Measurements from ENCODE around the gene RNF130. TPM values are rescaled to one million over a fixed set of nuclear protein-coding genes. Genes with fewer than 3 reads are reported as not detected.
A peak's percentile ranks its signal among the peaks of the same experiment; 100 is the strongest.
"Not testable (repeated sequence)": the region's sequence is repeated elsewhere in the genome, so short reads cannot be mapped to it uniquely, and the experiment has no call there.

Gene RNF130
- total and polyA plus RNA-seq, 7 experiments from 2014 or later: 3.6 to 76.3 (median 21.0) TPM

GRCh38 chr5:179967489-179967888 lies 104.1 kb downstream of the RNF130 start:
- intact Hi-C loops (cut with micrococcal nuclease): no loop called here
- no peak for ATAC-seq
- H3K27me3 Mint-ChIP-seq: no peaks in the 10 kb centered on the region
- H3K27me3 ChIP-seq (ENCODE audit: control insufficient read depth in 2 of 2, insufficient read depth in 2 of 2, low read length in 2 of 2): no peaks in the 10 kb centered on the region
- ChIA-PET POLR2A (no interaction called here), CTCF (no interaction called here)
- H3K27ac Mint-ChIP-seq: no peak overlapping the region
- H3K36me3 ChIP-seq (ENCODE audit: control insufficient read depth in 2 of 3, insufficient read depth in 3 of 3, low read length in 3 of 3): peaks cover 0 to 17% (median 0%) of the 10 kb centered on the region in 3 experiments
- H3K9me3 Mint-ChIP-seq: peaks cover 0 to 2% (median 0%) of the 10 kb centered on the region in 11 donors
- H3K4me1 ChIP-seq (ENCODE audit: control insufficient read depth in 2 of 2, insufficient read depth in 2 of 2, low read length in 2 of 2): no peaks in the 10 kb centered on the region
- H3K27ac ChIP-seq (ENCODE audit: low read depth, low read length): no peak overlapping the region
- no peak overlapping the region for H3K4me3 ChIP-seq (ENCODE audit: low read length)
- H3K9me3 ChIP-seq (ENCODE audit: control insufficient read depth in 2 of 3, low read length in 3 of 3): no peaks in the 10 kb centered on the region
- H3K4me1 Mint-ChIP-seq: peaks cover 7 to 14% (median 11%) of the 10 kb centered on the region in 7 donors
- peaks cover 2 to 60% (median 32%) of the 10 kb centered on the region in 5 donors for H3K36me3 Mint-ChIP-seq
- no peak for DNase-seq
- H3K4me3 Mint-ChIP-seq: no peak overlapping the region

DNA sequence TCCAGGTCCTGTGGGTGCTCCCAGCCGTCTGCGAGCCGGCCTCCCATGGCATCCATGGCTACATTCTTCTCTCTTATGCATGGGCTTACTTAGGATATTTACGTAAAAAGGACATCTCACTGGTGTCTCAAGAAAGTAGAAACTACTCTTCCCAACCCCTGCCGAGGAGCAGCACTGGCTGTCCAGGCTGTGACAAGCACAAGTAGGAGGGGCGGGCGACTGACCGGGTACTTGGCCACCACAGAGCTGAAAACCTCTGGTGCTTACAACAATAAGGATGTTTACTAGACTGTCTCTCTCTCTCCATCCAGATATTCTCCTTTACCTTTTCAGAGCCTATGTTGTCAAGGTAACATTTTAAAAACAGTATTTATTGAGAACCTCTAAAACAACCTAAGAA lies 107.5 kb downstream of the RNF130 start:
- no peaks in the 10 kb centered on the region for H3K27me3 Mint-ChIP-seq
- intact Hi-C loops (cut with micrococcal nuclease): no loop called here
- Histone ChIP-seq H3K27me3 (ENCODE audit: control insufficient read depth in 2 of 2, insufficient read depth in 2 of 2, low read length in 2 of 2) (no peaks in the 10 kb centered on the region), H3K27ac (ENCODE audit: low read depth, low read length) (no peak overlapping the region), H3K4me3 (ENCODE audit: low read length) (no peak overlapping the region), H3K9me3 (ENCODE audit: control insufficient read depth in 2 of 3, low read length in 3 of 3) (no peaks in the 10 kb centered on the region), H3K4me1 (ENCODE audit: control insufficient read depth in 2 of 2, insufficient read depth in 2 of 2, low read length in 2 of 2) (no peaks in the 10 kb centered on the region), H3K36me3 (ENCODE audit: control insufficient read depth in 2 of 3, insufficient read depth in 3 of 3, low read length in 3 of 3) (peaks cover 0 to 17% (median 0%) of the 10 kb centered on the region in 3 experiments)
- ChIA-PET CTCF (no interaction called here), POLR2A (no interaction called here)
- H3K27ac Mint-ChIP-seq: no peak overlapping the region
- no peak overlapping the region for H3K4me3 Mint-ChIP-seq
- no peak for DNase-seq
- no peaks in the 10 kb centered on the region for H3K4me1 Mint-ChIP-seq
- H3K36me3 Mint-ChIP-seq: peaks cover 2 to 75% (median 45%) of the 10 kb centered on the region in 5 donors
- peaks cover 0 to 3% (median 0%) of the 10 kb centered on the region in 11 donors for H3K9me3 Mint-ChIP-seq
- ATAC-seq: no peak

- Mint-ChIP-seq H3K36me3 (peaks cover 2 to 70% (median 41%) of the 10 kb centered on the region in 5 donors), H3K9me3 (peaks cover 0 to 3% (median 0%) of the 10 kb centered on the region in 11 donors), H3K4me1 (no peaks in the 10 kb centered on the region), H3K27me3 (no peaks in the 10 kb centered on the region), H3K4me3 (no peak overlapping the region), H3K27ac (no peak overlapping the region)
- Histone ChIP-seq H3K27ac (ENCODE audit: low read depth, low read length) (no peak overlapping the region), H3K27me3 (ENCODE audit: control insufficient read depth in 2 of 2, insufficient read depth in 2 of 2, low read length in 2 of 2) (no peaks in the 10 kb centered on the region), H3K9me3 (ENCODE audit: control insufficient read depth in 2 of 3, low read length in 3 of 3) (no peaks in the 10 kb centered on the region), H3K36me3 (ENCODE audit: control insufficient read depth in 2 of 3, insufficient read depth in 3 of 3, low read length in 3 of 3) (peaks cover 0 to 17% (median 0%) of the 10 kb centered on the region in 3 experiments), H3K4me1 (ENCODE audit: control insufficient read depth in 2 of 2, insufficient read depth in 2 of 2, low read length in 2 of 2) (no peaks in the 10 kb centered on the region), H3K4me3 (ENCODE audit: low read length) (no peak overlapping the region)
- DNase-seq: no peak
- CTCF ChIA-PET: no interaction called here
- POLR2A ChIA-PET: no interaction called here
- intact Hi-C loops (cut with micrococcal nuclease): no loop called here
- no peak for ATAC-seq
These were observed 108.2 kb downstream of the RNF130 start for GRCh38 chr5:179963375-179963774.

DNA sequence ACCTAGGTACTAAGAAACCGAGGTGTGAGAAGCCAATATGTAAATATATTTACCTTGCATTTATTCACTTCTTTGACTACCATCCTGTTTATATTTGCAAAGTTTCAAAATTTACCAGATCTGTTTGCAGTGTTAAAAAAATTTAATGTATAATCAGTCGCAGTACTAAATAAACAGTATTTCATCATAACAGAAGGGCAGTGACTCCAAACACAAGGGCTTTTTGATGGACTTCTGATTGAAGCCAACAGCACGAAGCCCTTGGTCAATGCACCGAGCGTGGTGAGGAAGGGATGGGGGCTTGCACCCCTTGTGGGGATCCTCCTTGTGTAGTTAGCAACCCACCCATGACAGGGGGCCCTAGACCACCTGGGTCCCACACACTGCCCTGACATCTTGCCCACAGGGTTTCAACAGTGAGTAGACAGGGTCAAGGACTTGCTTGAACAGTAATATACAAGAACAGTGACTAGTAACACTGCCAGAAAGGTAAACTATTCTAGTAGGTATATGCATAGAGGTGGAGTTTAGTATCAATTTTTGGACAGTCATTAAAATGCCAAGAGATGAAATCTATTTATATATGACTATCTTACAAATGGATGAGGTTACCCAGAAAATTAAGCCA lies 111.2 kb downstream of the RNF130 start:
- POLR2A ChIA-PET: no interaction called here
- H3K4me1 ChIP-seq (ENCODE audit: control insufficient read depth in 2 of 2, insufficient read depth in 2 of 2, low read length in 2 of 2): no peaks in the 10 kb centered on the region
- Mint-ChIP-seq H3K4me3 (no peak overlapping the region), H3K27me3 (no peaks in the 10 kb centered on the region), H3K27ac (no peak overlapping the region), H3K4me1 (no peaks in the 10 kb centered on the region), H3K36me3 (peaks cover 2 to 54% (median 38%) of the 10 kb centered on the region in 5 donors), H3K9me3 (peaks cover 0 to 3% (median 0%) of the 10 kb centered on the region in 11 donors)
- H3K27me3 ChIP-seq (ENCODE audit: control insufficient read depth in 2 of 2, insufficient read depth in 2 of 2, low read length in 2 of 2): no peaks in the 10 kb centered on the region
- no peak overlapping the region for H3K27ac ChIP-seq (ENCODE audit: low read depth, low read length)
- H3K36me3 ChIP-seq (ENCODE audit: control insufficient read depth in 2 of 3, insufficient read depth in 3 of 3, low read length in 3 of 3): peaks cover 0 to 9% (median 0%) of the 10 kb centered on the region in 3 experiments
- no peak for DNase-seq
- no peak for ATAC-seq
- CTCF ChIA-PET: no interaction called here
- no peaks in the 10 kb centered on the region for H3K9me3 ChIP-seq (ENCODE audit: control insufficient read depth in 2 of 3, low read length in 3 of 3)
- H3K4me3 ChIP-seq (ENCODE audit: low read length): no peak overlapping the region
- intact Hi-C loops (cut with micrococcal nuclease): no loop called here

DNA sequence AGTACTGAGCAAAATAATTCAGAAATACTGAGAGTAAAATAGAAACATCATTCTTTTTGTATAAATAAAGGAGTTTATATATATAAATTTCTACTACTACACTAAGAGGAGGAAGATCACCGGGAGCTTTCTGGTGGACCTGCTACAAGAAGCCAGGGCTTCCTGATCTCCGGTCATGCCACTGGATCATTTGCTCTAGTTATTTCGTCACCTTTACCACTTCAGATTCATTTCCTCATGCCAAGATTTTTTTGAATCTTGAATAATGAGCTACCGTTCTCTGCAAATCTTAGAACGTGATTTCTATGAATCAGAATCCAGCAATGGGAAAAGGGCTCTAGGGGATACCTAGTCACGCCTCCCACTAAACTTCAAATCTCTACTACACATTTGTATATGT lies 111.9 kb downstream of the RNF130 start:
- Histone ChIP-seq H3K4me1 (ENCODE audit: control insufficient read depth in 2 of 2, insufficient read depth in 2 of 2, low read length in 2 of 2) (no peaks in the 10 kb centered on the region), H3K27ac (ENCODE audit: low read depth, low read length) (no peak overlapping the region), H3K4me3 (ENCODE audit: low read length) (no peak overlapping the region), H3K36me3 (ENCODE audit: control insufficient read depth in 2 of 3, insufficient read depth in 3 of 3, low read length in 3 of 3) (peaks cover 0 to 9% (median 0%) of the 10 kb centered on the region in 3 experiments), H3K27me3 (ENCODE audit: control insufficient read depth in 2 of 2, insufficient read depth in 2 of 2, low read length in 2 of 2) (no peaks in the 10 kb centered on the region), H3K9me3 (ENCODE audit: control insufficient read depth in 2 of 3, low read length in 3 of 3) (no peaks in the 10 kb centered on the region)
- Mint-ChIP-seq H3K4me3 (no peak overlapping the region), H3K4me1 (no peaks in the 10 kb centered on the region), H3K27me3 (no peaks in the 10 kb centered on the region), H3K27ac (no peak overlapping the region), H3K36me3 (peaks cover 2 to 53% (median 38%) of the 10 kb centered on the region in 5 donors), H3K9me3 (peaks cover 0 to 3% (median 0%) of the 10 kb centered on the region in 11 donors)
- intact Hi-C loops (cut with micrococcal nuclease): no loop called here
- ChIA-PET POLR2A (no interaction called here), CTCF (no interaction called here)
- DNase-seq (no peak), ATAC-seq (peak; percentile 20)

GRCh38 chr5:179959118-179959517 lies 112.4 kb downstream of the RNF130 start:
- DNase-seq; POLR2A ChIA-PET; CTCF ChIA-PET; ATAC-seq; H3K4me1 ChIP-seq (ENCODE audit: control insufficient read depth in 2 of 2, insufficient read depth in 2 of 2, low read length in 2 of 2); H3K27me3 ChIP-seq (ENCODE audit: control insufficient read depth in 2 of 2, insufficient read depth in 2 of 2, low read length in 2 of 2); H3K4me3 Mint-ChIP-seq; H3K9me3 ChIP-seq (ENCODE audit: control insufficient read depth in 2 of 3, low read length in 3 of 3); H3K27me3 Mint-ChIP-seq; H3K27ac Mint-ChIP-seq; H3K36me3 ChIP-seq (ENCODE audit: control insufficient read depth in 2 of 3, insufficient read depth in 3 of 3, low read length in 3 of 3); H3K27ac ChIP-seq (ENCODE audit: low read depth, low read length); H3K9me3 Mint-ChIP-seq; intact Hi-C loops (cut with micrococcal nuclease); H3K4me3 ChIP-seq (ENCODE audit: low read length); H3K4me1 Mint-ChIP-seq: not testable (repeated sequence)
- peaks cover 2 to 54% (median 36%) of the 10 kb centered on the region in 5 donors for H3K36me3 Mint-ChIP-seq

GRCh38 chr5:179955630-179956029 lies 115.9 kb downstream of the RNF130 start:
- intact Hi-C loops (cut with micrococcal nuclease): no loop called here
- ATAC-seq (no peak), DNase-seq (no peak)
- no peaks in the 10 kb centered on the region for H3K4me1 ChIP-seq (ENCODE audit: control insufficient read depth in 2 of 2, insufficient read depth in 2 of 2, low read length in 2 of 2)
- no peaks in the 10 kb centered on the region for H3K9me3 ChIP-seq (ENCODE audit: control insufficient read depth in 2 of 3, low read length in 3 of 3)
- H3K36me3 Mint-ChIP-seq: peaks cover 0 to 39% (median 22%) of the 10 kb centered on the region in 5 donors
- H3K27me3 ChIP-seq (ENCODE audit: control insufficient read depth in 2 of 2, insufficient read depth in 2 of 2, low read length in 2 of 2): no peaks in the 10 kb centered on the region
- no peaks in the 10 kb centered on the region for H3K27me3 Mint-ChIP-seq
- H3K4me3 ChIP-seq (ENCODE audit: low read length): no peak overlapping the region
- H3K27ac ChIP-seq (ENCODE audit: low read depth, low read length): no peak overlapping the region
- ChIA-PET POLR2A (no interaction called here), CTCF (no interaction called here)
- no peak overlapping the region for H3K4me3 Mint-ChIP-seq
- no peaks in the 10 kb centered on the region for H3K36me3 ChIP-seq (ENCODE audit: control insufficient read depth in 2 of 3, insufficient read depth in 3 of 3, low read length in 3 of 3)
- H3K4me1 Mint-ChIP-seq: no peaks in the 10 kb centered on the region
- H3K9me3 Mint-ChIP-seq: no peaks in the 10 kb centered on the region
- no peak overlapping the region for H3K27ac Mint-ChIP-seq
